ENCODE results near the gene OR52B6.
"Not testable (repeated sequence)": the region's sequence is repeated elsewhere in the genome, so short reads cannot be mapped to it uniquely, and the experiment has no call there.

OR52B6 gene, protein sequence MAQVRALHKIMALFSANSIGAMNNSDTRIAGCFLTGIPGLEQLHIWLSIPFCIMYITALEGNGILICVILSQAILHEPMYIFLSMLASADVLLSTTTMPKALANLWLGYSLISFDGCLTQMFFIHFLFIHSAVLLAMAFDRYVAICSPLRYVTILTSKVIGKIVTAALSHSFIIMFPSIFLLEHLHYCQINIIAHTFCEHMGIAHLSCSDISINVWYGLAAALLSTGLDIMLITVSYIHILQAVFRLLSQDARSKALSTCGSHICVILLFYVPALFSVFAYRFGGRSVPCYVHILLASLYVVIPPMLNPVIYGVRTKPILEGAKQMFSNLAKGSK

DNA sequence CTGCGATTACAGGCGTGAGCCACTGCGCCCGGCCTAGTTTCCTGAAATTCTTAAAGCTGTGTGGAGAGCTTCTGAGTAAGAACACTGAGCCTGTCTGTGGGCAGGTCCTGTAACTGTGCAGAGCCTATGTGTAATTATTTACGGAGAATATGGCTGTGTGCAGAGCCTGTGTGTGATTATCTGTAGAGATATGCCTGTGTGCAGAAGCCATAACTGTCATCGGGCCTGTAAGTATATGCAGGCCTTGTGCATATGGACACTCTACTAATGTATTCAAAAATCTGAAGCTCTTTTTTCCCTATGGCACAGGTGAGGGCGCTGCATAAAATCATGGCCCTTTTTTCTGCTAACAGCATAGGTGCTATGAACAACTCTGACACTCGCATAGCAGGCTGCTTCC is at the start of gene OR52B6:
OR52B6 (plus strand) TSS at position 301 of the 400 bp plus-strand sequence; CDS start at position 301, 0 bp downstream.
- FAIRE-seq, result no peak

DNA sequence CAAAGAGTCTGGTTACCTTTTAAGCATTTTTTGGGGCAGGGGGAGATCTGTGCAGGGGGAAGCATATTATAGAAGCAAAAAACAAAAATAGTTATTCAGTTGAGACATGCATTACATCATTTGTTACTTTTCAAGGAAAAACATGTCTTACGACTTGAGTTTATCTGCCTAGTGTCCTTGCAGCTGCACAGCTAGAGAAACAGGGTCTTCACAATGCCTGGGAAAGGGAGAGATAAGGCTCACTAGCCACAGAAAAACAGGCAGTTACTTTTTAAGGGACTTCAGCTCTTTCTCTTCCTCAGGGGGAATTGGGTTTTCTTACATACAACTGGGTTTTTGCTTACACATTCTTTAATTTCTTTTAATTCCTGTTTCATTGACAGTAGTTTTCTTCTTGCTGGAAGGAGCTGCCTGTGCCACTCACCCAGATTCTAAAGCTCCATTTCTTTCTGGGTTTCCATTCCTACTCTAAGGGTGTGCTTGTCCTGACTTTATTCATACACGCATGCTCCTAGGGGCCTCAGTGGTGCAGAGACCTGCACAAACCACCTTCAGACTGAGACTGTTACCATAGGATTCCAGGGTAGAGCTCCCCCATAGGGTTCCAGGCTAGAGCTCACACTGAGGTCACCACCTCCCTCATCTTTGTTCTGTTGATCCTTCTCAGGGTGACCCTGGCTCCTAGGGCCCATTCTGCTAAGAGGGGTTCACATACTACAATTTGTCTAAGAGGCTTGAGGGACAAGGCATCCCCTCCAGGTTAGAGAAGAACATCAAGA is 49.4 kb upstream of the OR52B6 start:
- FAIRE-seq, result no peak

DNA sequence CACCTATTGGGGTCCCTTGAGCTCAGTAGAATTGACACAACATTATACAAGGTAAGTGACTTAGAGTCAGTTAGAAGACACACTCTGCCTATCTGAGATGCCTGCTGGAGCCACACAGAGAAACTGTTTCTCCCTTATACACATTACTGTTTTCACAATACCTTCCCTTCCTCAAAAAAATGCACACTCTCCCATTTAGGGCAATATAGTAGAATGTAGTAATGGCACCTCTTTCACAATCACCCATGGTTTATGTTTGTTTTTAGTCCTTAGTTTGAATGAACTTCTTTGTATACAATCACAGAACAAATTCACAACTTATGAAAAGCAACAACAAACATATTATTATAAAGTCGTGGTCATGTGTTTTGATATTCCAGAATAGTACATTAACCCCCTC is 46.6 kb upstream of the OR52B6 start:
- FAIRE-seq, result no peak

DNA sequence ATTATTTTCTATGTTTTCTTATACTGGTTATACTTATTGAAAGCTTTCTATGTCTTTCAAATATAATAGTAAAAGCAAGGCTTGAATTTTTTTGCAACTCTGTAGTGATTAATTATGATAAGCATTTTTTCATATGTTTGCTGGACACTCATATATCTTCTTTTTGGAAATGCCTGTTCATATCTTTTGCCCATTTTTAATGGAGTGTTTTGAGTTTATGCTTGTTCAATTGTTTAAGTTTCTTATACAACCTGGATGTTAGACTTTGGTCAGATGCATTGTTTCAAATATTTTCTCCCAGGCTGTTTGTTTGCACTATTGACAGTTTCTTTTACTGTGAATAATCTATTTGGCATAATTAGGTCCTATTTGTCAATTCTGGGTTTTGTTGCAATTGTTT is 44.2 kb upstream of the OR52B6 start:
- FAIRE-seq, result no peak

DNA sequence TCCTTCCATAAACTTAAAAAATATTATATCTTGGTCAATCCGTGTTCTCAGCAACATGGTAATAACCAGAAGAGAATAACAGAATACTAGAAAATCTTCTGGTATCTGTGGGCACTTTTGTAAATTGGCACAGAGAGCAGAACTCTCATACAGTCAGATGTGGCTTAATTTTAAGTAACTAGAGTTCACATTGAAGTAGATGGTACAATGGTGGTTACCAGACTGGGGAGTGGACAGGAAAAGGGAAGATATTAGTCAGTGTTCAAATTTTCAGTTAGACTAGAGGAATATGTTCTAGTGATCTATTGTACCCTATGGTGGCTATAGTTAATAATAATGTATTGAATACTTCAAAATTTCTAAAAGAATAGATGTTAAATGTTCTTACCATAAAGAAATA is 39.2 kb upstream of the OR52B6 start:
- FAIRE-seq, result no peak

DNA sequence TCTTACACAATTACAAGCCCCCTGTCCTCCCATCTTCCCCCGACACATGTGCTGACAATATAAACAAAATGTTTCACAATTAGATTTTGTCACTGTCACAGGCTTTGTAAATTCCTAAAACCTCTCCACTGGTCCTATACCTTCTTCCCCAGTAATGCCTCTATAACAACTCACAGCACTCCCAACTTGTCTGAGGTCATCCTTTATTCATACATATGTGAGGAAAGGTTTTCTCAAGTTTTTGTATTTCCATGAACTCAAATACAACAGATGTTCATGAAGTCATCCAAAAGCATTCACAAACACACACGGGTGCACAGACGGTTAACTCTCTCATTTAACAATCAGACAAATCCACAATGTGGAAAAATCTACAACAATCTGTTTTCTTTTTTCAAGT is 34.2 kb upstream of the OR52B6 start:
- no peak for FAIRE-seq

DNA sequence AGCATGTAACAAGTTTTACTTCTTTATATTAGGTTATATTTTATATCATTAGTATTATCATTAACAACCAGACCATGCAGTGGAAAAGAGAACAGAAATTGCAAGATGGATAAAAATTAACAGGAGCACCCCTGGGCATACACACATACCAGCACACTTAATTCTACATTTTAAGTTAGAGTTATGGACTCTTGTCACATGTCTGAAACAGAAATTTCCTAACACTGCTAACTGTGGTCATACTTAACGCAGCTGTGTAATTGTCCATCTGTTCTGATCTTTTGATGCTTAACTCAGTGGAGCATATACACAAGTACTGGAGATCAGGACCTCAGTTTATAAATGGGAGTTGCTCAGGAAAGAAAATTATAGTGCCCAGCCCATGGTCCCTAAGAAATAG is 32.7 kb upstream of the OR52B6 start:
- FAIRE-seq, result no peak

DNA sequence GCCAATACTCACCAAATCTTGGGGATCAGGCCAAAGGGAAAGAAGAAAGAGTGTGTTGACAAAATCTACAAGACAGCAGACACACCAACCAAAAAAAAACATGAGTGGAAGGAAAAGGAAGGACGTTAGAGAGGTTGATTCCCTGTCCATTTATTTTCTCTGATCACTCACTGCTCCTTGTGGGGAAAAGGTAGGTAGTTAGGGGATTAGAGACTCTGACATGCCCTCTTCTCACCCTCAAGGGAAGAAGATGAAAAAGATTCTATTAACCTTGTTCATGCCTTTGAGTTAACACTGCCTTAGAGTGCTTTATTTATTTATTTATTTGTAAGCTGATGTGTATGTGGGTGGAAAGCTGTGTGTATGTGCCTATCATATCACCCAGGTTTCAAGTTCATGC is 32.2 kb upstream of the OR52B6 start, which contains the start of gene OR52H1:
OR52H1 (minus strand) TSS at position 101 of the 400 bp plus-strand sequence. CDS start 3,035 bp downstream, outside the sequence.
- FAIRE-seq, result no peak

DNA sequence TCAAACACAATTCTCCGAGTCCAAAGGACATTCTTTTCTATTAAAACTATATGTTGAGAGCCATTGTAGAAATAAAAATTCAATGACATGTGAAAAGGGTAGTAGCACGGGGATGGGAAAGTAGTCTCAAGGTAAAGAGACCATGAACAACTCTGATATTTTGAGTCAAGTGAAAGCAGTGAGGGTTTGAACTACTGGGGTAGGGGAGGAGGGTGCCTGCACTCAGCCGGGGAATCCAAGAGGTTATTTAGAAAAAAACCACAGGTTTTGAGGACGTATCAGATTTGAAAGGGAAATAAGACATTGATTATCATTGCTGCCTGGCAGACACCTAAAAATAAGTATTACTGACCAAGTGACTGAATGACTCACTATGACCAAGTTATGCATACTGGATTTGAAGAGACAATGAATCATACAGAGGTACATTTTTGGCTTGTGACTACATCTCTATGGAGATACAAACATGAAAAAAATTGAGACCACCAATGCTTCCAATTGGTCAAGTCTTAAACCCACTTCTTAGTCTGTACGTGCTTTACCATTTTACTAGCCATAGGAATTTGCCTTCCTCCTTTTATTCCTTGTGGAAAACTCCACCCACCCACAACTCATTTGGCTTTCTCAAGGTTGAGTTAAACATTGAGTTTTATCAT is 30.1 kb upstream of the OR52B6 start:
- FAIRE-seq, result no peak

DNA sequence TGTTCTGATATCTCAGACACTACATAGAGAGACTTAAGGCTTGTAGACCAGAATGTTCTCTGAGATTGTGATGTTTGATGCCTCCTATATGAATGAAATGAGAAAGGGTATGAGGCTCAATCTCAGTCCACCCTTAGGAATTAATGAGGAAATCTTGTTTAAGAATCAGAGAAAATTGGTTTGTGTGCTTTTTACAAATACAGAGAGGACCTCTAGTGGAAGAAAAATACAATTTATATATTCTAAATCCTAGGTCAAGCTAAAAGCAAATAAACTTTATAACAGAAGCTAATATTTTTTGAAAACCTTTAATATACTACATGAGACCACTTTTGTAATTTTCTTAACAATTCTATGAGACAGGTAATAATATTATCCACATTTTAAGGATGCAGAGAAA is 27.3 kb upstream of the OR52B6 start:
- FAIRE-seq, result no peak

DNA sequence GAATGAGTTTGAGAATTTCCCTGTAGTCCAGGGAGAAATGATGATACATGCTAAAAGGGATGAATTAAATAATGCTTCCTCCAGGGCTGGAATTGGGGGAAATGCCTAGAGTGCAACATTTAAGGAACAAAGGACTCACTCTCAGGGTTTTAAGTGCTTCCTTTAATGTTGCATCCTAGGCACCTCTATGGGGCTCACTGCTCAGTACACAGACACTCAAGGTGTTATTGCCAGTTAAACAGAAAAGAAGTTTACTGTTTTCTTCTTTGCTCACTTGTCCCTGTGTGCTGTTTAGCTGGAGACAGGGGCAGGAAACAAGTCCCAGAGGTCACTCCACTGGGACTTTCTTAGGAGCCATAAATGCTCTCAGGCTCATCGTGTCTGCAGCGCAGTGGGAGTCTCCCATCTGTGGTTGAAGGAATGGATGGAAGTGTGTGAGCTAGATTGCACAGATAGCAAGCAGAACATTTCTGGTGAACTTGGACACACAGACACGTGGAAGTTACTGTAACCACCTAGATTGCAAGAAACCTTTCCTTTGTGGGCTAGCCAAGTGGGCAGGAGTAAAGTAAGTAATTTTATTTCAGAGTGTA is 24.0 kb upstream of the OR52B6 start:
- no peak for FAIRE-seq

DNA sequence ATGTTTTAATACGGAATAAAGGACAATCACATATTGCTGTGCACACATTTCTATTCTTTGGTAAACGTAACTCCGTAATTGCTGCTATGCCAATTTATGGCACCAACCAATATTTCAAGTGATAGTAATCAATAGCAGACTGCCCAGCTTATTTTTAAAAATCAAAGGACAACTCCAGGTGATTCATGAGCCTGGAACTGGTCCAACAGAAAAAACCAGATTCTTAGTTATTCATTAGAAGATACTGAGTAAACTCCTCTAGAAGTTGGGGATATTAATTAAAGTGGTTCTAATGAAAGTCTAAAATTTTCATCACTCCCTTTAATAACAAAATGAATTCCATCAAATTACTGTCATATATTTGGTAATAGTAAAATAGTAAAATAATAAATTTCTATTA is 22.9 kb upstream of the OR52B6 start:
- FAIRE-seq, result no peak

DNA sequence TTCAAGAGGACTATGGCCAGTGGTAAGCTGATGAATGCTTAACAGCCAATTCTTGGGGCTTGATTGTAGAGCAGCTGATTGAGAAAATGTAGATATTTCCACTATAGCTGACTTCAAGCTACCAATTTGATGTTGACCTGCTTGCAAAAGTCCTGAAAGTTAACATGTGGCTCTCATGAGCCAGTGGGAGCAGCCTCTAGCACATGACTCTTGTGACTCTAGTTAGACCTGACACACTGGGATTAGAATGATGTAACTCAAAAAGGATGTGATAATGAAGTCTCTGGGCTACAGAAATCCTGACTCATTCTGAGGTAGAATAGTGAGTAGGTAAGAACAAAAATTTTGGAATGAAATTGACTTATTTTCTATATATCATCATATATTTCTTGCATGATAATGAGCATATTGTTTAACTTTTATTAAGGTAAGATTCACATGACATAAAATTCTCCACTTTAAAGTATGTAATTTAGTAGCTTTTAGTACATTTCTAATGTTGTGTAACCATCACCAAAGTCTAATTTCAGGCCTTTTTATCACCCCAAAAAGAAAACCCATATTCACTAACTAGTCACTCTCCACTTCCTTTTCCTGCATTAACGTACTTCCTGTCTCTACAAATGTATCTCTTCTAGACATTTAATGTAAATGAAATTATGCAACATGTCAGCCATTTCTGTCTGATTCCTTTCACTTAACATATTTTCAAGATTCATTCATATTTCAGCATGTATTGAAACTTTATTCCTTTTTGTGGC is 16.2 kb upstream of the OR52B6 start:
- FAIRE-seq, result no peak

DNA sequence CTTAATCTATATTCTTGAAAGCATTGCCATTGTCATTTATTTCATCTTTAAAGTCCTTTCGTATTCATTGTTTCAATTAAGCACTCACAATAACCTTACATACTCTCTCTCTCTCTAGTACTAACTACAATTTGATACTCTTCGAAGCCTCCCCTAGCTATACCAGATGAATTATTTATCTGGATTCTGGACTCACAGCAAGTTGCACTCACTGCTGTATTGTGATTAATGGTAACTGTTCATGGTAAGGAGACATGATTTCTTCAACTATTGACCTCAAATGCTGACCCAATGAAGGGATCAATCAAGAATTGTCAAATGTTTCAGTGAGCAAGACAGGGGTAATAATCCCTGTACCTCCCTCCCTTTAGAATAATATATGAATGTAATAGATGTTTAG is 6.0 kb upstream of the OR52B6 start:
- FAIRE-seq, result no peak

DNA sequence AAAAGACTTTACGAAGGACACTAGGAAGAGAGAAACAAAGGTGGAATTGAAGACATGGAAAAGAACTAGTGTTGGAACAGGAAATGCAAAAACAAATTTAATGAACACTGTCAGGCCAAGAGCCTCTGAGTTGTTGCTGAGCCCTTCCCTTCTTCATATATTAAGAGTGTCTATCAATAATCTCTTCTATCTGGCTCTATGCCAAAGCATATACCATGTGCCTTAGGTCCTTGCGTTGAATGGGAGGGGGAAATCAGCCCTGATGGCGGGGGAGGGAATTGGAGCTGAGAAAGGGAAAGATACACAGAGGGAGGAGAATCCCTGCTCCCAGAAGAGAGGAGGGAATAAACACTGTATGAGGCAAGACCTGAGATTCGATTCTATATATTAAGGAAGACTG is 5.5 kb upstream of the OR52B6 start:
- no peak for FAIRE-seq

DNA sequence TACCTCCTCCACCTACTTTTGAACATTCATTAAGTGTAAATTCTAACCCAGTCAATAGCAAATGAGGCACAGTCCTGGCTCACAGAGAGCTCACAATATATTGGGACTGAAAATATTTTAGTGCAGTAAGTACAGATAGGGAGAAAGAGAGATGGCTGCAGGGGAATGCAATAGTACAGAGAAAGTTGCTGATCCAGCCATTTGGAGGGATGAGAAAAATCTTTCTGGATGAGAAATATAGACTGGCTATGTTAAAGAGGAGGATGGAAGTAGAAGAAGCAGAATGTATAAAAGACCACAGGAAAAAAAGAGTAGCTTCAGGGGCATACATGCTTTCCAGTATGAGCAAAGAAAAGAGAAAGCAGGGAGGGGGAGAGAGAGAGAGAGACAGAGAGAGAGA is 3.6 kb upstream of the OR52B6 start:
- FAIRE-seq, result no peak

DNA sequence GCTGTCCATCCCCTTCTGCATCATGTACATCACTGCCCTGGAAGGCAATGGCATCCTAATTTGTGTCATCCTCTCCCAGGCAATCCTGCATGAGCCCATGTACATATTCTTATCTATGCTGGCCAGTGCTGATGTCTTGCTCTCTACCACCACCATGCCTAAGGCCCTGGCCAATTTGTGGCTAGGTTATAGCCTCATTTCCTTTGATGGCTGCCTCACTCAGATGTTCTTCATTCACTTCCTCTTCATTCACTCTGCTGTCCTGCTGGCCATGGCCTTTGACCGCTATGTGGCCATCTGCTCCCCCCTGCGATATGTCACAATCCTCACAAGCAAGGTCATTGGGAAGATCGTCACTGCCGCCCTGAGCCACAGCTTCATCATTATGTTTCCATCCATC is 337 bp downstream of the OR52B6 start:
- FAIRE-seq, result no peak

DNA sequence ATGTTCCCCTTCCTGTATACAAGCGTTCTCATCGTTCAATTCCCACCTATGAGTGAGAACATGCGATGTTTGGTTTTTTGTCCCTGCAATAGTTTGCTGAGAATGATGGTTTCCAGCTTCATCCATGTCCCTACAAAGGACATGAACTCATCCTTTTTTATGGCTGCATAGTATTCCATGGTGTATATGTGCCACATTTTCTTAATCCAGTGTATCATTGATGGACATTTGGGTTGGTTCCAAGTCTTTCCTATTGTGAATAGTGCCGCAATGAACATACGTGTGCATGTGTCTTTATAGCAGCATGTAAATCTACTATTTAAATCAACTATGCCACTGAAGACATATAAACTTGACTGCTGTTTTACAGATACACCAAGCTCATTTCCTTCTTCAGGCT is 3.8 kb downstream of the OR52B6 start:
- FAIRE-seq, result not testable (repeated sequence)

DNA sequence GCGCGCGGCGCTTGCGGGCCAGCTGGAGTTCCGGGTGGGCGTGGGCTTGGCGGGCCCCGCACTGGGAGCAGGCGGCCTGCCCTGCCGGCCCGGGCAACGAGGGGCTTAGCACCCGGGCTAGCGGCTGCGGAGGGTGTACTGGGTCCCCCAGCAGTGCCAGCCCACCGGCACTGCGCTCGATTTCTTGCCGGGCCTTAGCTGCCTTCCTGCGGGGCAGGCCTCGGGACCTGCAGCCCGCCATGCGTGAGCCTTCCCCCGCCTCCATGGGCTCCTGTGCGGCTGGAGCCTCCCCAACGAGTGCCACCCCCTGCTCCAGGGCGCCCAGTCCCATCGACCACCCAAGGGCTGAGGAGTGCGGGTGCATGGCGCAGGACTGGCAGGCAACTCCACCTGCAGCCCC is 9.2 kb downstream of the OR52B6 start:
- not testable (repeated sequence) for FAIRE-seq

DNA sequence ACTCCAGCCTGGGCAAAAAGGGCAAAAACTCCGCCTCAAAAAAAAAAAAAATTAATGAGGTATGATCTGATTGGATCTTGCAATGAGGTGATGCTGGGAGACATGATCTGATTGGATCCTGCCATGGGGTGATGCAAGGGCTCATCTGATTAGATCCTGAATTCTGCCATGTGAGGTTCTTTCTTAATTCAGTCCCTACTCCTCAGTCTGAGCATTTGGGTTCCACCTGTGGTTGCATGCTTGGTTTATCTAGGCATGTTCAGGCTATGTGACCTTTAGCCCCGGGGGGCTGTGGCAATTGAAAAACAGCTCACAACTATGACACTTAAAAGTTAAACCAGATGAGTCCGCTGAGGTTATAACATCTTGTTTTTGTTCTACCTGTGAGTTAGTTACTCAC is 10.9 kb downstream of the OR52B6 start:
- FAIRE-seq, result no peak

DNA sequence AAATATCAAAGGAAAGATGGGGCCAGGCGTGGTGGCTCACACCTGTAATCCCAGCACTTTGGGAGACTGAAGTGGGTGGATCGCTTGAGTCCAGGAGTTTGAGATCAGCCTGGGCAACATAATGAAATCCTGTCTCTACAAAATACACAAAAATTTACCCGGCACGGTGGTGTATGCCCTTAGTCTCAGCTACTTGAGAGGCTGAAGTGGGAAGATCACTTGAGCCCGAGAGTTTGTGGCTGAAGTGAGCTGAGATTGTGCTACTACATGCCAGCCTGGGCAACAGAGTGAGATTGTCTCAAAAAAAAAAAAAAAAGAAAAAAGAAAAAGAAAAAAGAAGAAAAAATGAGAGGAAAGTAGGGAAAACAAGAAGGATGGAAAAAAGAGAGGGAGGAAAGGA is 11.9 kb downstream of the OR52B6 start:
- FAIRE-seq, result no peak

DNA sequence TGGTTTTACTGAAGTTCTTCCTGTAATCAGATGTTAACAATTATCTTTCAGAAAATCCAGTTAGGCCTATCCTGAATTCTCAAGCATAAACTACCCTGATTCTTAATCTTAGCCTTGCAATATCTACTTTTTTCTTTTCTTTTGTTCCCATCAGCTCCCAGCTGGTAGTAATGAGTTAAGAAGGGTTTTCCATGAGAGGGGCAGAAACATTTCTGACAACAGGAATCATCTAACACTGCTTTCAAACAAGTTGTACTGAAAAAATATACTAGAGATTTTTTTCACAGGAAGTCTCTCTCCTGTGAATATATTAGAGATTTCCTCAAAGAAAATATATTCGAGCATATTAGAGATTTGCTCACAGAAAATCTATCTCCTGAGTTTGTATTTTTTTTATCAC is 12.5 kb downstream of the OR52B6 start:
- no peak for FAIRE-seq

All from G401.6 (cell line).